ENCODE data around the gene SLCO1B1.

Gene SLCO1B1

GRCh38 chr12:21265932-21266331 lies 134.9 kb downstream of the SLCO1B1 start:
- TF ChIP-seq, protein P1, sequence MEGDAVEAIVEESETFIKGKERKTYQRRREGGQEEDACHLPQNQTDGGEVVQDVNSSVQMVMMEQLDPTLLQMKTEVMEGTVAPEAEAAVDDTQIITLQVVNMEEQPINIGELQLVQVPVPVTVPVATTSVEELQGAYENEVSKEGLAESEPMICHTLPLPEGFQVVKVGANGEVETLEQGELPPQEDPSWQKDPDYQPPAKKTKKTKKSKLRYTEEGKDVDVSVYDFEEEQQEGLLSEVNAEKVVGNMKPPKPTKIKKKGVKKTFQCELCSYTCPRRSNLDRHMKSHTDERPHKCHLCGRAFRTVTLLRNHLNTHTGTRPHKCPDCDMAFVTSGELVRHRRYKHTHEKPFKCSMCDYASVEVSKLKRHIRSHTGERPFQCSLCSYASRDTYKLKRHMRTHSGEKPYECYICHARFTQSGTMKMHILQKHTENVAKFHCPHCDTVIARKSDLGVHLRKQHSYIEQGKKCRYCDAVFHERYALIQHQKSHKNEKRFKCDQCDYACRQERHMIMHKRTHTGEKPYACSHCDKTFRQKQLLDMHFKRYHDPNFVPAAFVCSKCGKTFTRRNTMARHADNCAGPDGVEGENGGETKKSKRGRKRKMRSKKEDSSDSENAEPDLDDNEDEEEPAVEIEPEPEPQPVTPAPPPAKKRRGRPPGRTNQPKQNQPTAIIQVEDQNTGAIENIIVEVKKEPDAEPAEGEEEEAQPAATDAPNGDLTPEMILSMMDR (IDR thresholded peaks at IDR 0.05; ENCODE audit: extremely low read depth, missing control alignments) = no peak
- DNase-seq (ENCODE audit: low spot score) = no peak

- TF ChIP-seq, protein P1 (IDR thresholded peaks at IDR 0.05; ENCODE audit: extremely low read depth, missing control alignments) = no peak
- no peak for DNase-seq (ENCODE audit: low spot score)
Observed at GRCh38 chr12:21276826-21277225, 145.8 kb downstream of the SLCO1B1 start.
